Hippocampal formation (tissue), 2 donors: ENCODE results near the gene C16orf54.
"Not testable (repeated sequence)": the region's sequence is repeated elsewhere in the genome, so short reads cannot be mapped to it uniquely, and the experiment has no call there.

Experiments
- DNase-seq, 2 donors: peaks; one replicate each; lab custom pipeline; 2025; lab: John Stamatoyannopoulos, UW

The C16orf54 gene

GRCh38 chr16:29708917-29709600 lies 36.7 kb downstream of the C16orf54 start:
- no peak for DNase-seq

GRCh38 chr16:29707160-29707559 lies 38.6 kb downstream of the C16orf54 start:
- DNase-seq = not testable (repeated sequence)

- DNase-seq = no peak
Measured at GRCh38 chr16:29705030-29705429, 40.8 kb downstream of the C16orf54 start.

GRCh38 chr16:29702269-29702668 lies 43.5 kb downstream of the C16orf54 start:
- DNase-seq = no peak

GRCh38 chr16:29701214-29701555 lies 44.6 kb downstream of the C16orf54 start:
- no peak for DNase-seq

- DNase-seq = peak; percentile 38 to 43
Measured at GRCh38 chr16:29700253-29700987, 45.4 kb downstream of the C16orf54 start.

- no peak for DNase-seq
Measured at GRCh38 chr16:29699324-29700219, 46.2 kb downstream of the C16orf54 start.

- DNase-seq = no peak
Measured at GRCh38 chr16:29698484-29699323, 47.1 kb downstream of the C16orf54 start.

- DNase-seq = no peak
Measured at GRCh38 chr16:29698042-29698441, 47.7 kb downstream of the C16orf54 start.

- no peak for DNase-seq
Measured at GRCh38 chr16:29697391-29697790, 48.4 kb downstream of the C16orf54 start.

- DNase-seq = no peak
Measured at GRCh38 chr16:29696881-29697331, 48.9 kb downstream of the C16orf54 start.

GRCh38 chr16:29695675-29696074 lies 50.1 kb downstream of the C16orf54 start:
- not testable (repeated sequence) for DNase-seq

GRCh38 chr16:29694384-29695195 lies 51.2 kb downstream of the C16orf54 start:
- DNase-seq = no peak

GRCh38 chr16:29692606-29693005 lies 53.2 kb downstream of the C16orf54 start:
- not testable (repeated sequence) for DNase-seq
